Measurements from ENCODE around the gene SPRYD7.
"Not testable (repeated sequence)": the region's sequence is repeated elsewhere in the genome, so short reads cannot be mapped to it uniquely, and the experiment has no call there.

Gene SPRYD7, protein sequence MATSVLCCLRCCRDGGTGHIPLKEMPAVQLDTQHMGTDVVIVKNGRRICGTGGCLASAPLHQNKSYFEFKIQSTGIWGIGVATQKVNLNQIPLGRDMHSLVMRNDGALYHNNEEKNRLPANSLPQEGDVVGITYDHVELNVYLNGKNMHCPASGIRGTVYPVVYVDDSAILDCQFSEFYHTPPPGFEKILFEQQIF

DNA sequence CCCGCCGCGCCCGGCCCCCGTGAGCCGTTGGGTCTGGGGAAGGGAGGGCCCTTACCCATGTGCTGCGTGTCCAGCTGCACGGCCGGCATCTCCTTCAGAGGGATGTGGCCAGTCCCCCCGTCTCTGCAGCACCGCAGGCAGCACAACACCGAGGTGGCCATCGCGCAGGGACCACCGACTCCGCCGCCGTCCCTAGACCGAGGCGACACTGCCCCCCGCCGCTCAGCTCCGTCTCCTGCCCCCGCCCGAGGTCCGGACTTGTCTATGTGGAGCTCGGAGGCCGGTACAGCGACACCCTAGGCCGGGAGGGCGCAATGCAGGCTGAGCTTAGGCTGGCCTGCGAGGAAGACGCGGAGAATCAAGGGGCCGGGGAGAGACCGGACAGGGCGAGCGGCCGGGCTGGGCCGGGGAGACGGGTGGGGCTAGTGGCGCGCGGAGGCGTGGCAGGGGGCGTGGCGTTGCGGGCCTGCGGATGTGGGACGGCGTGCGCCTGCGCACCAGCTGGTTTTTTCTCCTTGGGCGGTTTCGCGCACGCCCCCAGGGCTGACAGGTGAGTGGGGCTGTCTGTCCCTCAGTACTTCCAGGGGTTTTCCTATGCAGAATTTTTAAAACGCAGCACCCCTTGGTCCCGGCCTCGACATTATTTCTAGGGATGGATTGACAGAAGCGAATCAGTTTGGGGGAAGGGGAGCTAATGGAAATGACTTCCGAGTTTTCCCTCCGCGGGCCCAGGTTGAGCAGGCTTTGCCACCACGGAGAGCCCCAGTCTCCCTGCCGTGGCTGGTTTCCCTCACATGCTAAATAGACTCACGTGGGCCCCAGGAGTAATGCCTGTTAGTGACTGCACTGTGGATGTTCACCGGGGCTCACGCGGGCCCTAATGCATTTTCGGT lies at the start of gene SPRYD7:
SPRYD7 (minus strand) TSS at position 266 of the 893 bp plus-strand sequence; CDS start at position 161, 105 bp downstream.
- peak; percentile 99 for DNase-seq (ENCODE audit: low spot score)

DNA sequence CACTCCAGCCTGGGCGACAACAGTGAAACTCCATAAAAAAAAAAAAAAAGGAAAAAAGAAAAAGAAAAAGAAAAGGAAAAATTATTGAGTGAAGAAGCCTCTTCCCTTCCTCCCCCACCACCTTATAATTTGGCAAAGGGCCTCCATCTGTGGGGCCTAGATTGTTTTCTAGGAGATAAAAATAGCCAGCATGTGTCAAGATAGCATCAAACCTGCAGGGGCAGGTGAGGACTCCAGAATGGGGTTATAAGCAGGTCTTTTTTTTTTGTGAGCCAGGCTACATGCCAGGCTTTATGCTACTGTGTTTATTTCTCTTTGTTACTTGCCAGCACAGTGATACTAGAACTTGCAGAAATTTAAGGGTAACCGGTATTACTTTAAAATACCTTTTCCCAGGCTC lies 49.0 kb upstream of the SPRYD7 start:
- no peak for DNase-seq (ENCODE audit: low spot score)

DNA sequence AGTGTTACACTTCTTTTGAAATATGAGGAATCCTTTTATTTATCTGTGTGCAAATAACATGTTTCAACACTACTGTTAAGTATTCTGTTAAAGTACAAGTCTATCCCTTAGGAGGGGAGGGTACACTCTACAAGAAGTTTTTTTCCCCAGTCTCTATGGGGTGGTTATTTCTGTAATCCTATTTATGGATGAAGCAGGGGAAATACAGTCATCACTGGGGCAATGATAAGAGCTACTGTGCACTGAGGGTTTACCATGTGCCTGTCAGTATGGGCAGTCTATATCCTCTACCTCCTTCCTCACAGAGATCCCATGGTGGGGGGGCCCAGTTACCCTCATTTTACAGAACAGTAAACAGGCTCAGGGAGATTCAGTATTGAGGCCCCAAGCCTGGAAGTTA lies 44.1 kb upstream of the SPRYD7 start:
- no peak for DNase-seq (ENCODE audit: low spot score)

DNA sequence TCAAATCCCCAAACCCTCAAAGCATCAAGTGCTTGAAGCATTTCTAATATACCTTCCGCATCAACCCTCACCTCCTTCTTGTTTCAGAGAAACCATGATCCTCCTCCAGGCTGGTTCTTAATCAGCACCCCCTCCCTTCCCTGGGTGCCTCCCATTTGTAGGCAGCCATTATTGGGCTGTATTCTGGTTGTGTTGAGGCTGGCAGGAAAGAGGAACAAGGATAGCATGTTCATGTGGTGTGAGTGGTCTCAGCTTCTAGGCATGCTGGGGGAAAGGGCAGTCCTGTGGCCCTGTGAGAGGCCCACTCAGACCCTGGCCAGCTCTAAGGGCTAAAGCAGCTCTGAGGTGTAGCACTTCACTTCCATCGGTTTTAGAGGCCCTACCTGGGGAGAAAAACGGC lies 41.9 kb upstream of the SPRYD7 start:
- DNase-seq (ENCODE audit: low spot score), result no peak

DNA sequence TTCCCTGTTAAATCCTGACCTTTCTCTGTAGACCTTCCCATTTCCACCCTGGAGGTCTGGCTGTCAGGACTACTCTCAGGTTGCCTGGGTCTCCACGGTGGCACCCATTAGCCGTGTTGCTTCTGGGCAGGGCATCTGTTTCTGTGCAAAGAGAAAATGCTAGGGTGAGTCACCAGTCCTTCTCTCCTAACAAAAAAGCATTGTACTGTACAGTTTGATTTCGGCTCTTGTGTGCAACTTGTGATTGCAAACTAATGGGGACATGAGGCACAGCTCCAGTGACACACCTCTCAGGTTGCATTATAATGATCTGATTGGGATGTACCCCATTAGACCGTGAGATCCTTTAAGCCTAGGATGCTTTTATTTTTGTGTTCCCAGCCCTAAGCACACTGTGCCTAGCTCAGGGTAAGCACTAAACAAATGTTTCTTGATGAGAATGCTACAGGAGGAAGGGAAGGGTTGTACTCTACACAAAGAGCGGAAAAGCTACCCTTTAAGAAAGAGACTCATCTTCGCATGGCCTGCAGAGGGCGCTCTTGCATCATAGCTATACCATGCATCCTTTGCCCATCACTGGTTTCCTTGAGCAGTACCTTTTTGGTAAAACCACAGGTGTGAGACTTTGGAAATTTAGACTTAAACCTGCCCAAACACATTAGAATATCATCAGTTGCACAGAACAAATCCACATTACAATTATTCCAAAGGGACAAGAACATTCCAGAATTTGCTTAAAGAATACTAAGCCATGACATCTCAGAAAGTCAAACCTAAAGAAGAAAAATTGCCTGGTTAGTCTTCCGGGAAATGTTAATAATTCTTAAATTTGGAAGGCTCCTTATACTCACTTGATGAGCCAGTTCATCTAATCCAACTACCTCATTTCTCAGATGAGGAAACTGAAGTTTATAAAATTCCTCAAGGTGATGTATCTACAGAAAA lies 40.4 kb upstream of the SPRYD7 start:
- peak; percentile 73 for DNase-seq (ENCODE audit: low spot score)

DNA sequence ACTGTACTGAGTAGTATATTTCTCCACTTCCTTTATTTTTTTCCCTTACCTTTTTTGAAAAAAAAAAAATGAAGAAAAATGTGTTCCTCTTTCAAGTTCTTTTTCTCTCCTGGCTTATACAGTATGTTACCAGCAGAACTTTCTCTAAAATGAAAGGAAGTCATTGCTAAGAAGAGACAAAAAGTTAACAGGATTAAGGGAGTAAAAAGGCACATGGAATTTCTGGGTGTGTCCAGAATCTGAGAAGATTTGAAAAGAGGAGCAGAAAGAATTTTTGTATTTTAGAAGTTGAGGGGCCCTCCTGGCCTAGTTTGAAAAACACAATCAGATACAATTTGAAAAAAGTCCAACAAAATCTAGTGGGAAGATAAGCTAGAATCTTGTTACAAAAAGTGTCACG lies 39.7 kb upstream of the SPRYD7 start:
- no peak for DNase-seq (ENCODE audit: low spot score)

DNA sequence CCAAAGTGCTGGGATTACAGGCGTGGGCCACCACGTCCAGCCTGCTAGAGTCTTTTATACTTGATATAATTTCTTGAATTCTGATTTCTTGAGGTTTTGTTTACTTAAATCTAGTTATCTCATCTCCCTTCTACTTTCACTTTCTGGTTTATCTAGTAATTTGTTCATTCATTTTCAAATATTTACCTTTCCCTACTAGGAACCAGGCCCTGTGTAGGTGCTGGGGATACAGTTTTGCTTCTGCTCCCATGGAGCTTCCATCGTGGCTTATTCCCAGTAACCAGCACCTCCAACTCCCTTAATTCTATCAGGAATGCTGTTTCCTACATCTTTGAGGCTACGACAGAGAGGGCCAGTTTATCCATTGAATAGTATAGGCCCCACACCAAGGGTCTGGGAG lies 36.6 kb upstream of the SPRYD7 start:
- DNase-seq (ENCODE audit: low spot score), result no peak

DNA sequence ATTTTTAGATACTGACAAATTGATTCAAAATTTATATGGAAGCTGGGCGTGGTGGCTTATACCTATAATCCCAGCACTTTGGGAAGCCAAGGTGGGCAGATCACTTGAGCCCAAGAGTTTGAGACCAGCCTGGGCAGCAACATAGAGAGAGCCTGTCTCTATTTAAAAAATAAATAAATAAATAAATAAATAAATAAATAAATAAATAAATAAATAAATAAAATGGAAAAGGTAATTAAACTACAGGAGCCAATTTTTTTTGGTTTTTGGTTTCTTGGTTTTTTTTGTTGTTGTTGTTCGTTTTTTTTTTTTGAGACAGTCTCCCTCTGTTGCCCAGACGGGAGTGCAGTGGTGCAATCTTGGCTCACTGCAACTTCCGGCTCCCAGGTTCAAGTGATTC lies 31.3 kb upstream of the SPRYD7 start:
- DNase-seq (ENCODE audit: low spot score), result no peak

DNA sequence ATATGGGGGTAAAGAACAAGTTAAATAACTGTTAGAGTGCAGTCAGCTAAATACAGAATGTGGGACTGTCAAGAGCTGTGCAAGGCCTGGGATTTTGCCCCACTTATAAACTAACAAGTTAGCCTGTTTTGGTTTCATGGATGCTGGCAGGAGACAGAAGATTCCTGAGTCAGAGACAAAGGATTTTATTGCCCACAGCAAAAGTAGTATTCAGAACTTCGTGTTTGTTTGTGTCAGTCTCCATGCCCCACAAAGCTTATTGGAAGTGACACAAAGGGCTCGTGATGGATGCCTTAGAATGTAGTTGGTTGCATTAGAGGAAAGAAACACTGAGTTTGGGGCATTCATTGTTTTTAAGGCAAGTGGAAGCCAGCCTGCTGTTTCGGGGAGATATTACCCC lies 22.2 kb upstream of the SPRYD7 start:
- DNase-seq (ENCODE audit: low spot score), result no peak

DNA sequence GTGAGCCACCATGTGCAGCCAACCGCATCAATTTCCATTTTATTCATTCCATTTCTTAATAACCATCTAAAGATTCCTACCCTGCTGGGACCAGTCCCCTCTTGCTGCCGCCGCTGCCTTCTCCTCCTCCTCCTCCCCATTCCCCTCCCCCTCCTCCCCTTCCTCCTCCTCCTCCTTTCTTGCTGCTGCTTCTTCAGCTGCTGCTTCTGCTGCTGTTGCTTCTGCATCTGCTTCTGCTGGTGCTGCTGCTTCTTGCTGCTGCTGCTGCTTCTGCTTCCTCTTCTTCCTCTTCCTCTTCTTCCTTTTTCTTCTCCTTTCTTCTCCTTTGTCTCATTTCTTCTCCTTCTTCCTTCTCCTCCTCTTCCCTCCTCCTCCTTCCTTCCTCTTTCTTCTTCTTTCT lies 20.0 kb upstream of the SPRYD7 start:
- no peak for DNase-seq (ENCODE audit: low spot score)

DNA sequence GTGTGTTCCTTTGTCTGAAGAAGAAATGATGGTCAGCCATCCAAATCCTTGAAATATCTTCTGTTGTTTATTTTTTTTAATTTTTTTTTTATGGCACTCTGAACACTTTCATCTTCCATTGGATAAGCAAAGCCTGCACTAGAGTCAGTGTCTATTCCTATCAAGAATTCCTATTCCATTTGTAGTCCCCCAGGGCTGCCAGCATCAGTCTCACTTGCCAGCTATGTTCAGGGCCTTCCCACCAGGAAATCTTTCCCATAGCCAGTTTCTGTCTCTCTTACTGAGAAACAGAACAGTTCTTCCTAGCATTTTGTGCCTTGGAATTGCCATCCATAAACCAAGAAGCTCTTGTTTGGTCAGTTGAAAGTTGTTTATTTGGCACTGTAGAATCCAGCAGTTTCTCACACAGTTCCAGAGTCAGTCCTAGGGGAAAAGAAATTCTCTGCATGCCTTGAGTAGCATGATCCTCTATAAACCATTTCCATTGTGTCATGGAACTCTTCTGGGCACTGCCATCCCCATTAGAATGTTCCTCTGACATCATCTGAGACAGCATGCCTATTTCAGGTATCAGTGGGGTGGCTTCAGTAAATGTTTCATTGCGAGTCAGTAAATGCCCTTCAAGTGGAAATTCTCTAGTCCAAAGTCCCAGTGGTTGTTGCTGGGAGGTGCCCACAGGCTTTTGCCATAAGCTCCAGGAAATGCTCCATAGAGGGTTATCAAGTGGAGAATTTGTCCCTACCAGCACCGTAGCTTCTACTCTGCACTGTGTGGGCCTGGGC lies 18.7 kb upstream of the SPRYD7 start:
- peak; percentile 44 for DNase-seq (ENCODE audit: low spot score)

DNA sequence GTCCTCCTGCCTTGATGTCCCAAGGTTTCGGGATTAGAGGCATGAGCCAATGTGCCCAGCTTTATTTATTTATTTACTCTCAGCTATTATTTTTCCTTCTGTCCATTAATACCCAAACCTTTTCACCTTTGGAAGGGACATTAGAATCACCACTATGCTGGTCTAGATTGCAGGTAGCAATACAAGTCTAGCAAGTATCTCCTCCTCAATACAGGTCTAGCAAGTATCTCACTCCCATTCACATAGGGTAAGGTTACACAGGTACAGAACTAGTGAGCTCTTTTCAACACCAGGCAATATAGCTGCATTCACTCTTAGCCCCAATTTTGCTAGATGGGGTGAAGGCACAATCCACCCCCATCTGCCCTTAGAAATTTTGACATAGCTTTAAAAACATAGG lies 17.4 kb upstream of the SPRYD7 start:
- DNase-seq (ENCODE audit: low spot score), result no peak

DNA sequence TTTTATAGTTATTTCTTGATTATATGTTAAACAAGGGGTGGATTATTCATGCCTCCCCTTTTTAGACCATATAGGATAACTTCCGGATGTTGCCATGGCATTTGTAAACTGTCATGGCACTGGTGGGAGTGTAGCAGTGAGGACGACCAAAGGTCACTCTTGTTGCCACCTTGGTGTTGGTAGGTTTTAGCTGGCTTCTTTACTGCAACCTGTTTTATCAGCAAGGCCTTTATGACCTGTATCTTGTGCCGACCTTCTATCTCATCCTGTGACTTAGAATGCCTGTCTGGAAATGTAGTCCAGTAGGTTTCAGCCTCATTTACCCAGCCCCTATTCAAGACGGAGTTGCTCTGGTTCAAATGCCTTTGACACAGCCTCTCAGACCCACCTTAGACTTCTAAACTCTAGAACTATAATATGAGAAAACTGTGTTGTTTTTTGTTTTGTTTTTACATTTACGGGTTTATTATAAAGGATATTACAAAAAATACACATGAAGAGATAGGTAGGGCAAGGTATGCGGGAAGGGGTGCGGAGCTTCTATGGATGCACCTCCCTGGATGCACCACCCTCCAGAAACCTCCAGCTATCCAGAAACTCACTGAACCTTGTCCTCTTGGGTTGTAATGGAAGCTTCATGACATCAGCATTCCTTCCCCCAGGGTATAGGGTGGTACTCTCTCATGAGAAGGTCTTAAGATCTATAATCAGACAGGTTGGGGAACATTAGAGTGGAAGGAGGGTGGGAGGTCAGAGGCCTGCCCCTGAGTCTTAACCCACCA lies 15.8 kb upstream of the SPRYD7 start:
- DNase-seq (ENCODE audit: low spot score), result no peak

DNA sequence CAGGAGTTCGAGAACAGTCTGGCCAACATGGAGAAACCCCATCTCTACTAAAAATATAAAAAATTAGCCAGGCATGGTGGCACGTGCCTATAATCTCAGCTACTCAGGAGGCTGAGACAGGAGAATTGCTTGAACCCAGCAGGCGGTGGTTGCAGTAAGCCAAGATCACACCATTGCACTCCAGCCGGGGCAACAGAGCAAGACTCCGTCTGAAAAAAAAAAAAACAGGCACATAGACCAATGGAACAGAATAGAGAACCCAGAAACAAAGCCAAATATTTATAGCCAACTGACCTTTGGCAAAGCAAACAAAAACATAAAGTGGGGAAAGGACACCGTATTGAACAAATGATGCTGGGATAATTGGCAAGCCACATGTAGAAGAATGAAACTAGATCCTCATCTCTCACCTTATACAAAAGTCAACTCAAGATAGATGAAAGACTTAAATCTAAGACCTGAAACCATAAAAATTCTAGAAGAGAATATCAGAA lies 12.7 kb upstream of the SPRYD7 start:
- not testable (repeated sequence) for DNase-seq (ENCODE audit: low spot score)

DNA sequence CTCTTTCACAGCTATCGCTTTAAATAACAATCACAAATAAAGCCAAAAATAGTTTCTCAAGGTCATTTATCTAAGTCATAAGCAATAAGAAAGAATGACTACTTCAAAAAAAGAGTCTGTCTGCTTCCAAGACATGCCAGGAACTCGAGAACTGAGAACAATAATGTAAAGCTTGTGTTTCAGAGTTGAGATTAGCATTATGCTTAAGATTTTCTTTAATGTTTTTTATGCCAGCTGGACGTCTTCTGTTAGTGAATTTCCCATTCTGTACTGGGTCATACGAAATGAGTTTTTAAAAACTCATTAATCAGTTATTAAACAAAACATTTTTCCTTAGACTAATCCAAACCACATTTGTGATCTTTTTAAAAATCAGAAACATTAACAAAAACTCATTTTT lies 3.2 kb upstream of the SPRYD7 start:
- DNase-seq (ENCODE audit: low spot score), result no peak

DNA sequence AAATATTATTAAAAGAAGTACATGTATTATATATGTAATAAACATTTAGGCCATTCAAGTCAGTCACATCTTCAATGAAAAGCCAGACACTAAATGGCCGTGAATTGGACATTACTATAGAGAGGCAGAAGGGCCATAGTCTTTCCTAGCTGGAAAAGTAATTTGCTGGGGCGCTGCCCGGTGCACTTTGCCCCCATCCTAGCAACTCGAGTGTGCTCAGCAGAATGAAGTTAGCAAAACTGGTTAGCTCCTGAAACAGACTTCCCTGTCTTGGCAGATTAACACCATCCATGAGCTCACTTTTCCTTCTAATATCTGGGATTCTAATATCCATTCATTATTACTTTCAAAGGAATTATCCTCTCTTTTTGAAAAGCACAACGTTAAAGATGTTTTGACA lies 2.8 kb upstream of the SPRYD7 start:
- no peak for DNase-seq (ENCODE audit: low spot score)

DNA sequence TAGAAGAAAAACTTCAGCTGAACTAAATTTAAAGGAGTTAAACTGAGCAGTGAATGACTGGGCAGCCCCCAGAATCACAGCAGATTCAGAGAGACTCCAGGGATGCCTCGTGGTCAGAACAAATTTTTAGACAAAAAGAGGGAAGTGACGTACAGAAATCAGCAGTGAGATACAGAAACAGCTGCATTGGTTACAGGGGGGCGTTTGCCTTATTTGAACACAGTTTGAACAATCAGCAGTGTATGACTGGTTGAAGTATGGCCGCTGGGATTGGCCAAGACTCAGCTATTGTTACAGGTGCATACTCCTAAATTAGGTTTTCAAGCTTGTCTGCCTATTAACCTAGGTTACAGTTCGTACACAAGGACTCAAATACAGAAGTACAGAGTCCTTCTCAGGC lies 2.2 kb upstream of the SPRYD7 start:
- no peak for DNase-seq (ENCODE audit: low spot score)

DNA sequence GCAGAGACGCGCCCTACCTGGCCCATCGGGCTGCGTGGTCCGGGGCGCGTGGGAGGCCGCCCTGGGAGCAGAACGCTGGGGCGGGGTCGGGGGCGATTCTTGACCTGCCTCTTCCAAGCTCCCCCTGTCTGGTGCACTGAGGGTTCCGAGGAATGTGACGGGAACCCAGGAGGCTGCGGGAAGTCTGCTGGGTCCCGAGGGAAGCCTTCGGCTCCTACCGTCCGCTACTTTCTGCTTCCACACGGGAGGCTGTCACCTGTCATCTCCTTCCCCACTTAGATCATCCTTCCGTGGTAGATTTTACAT lies 781 bp upstream of the SPRYD7 start:
- peak; percentile 8 for DNase-seq (ENCODE audit: low spot score)

DNA sequence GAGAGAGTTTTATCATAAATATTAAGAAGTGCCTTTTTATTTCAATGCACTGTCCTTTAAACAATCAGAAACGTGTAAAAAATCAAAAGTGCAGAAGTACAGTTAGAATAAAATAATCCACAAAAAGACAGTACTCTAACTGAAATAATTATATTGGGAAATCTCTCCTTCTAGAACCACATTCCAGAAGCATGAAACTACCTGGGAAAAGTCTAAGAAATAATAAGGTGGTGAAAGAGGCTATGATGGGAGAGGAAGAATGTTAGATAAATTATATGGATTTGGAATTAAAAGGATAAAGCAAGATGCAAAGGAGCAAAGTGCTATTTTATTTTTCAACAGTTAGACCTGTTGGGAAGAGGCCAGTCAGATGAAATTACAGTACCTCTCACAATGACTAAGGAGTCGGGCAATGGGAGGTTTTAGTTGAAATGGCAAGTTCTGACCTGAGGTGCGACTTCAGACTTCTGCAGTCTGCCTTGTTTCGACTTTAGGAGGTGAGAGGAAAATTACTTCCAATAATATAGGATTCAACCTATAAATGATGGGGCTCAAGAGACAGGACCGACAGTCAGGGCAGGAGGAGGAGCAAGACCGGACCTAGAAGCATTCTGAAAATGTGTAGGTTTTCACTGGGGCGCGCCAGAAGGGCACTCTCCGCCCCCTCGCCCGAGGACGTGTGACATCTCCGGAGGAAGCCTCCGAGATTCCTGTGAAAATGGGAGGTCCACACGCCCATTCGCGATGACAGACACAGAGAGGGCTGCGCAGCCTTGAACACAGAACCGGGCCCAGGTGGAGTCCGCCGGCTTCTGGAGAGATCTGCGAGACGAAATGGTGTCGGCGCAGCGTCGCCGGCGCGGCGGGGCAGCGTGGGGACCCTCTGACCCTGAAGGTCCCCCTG lies 717 bp downstream of the SPRYD7 start:
- DNase-seq (ENCODE audit: low spot score), result peak; percentile 68

DNA sequence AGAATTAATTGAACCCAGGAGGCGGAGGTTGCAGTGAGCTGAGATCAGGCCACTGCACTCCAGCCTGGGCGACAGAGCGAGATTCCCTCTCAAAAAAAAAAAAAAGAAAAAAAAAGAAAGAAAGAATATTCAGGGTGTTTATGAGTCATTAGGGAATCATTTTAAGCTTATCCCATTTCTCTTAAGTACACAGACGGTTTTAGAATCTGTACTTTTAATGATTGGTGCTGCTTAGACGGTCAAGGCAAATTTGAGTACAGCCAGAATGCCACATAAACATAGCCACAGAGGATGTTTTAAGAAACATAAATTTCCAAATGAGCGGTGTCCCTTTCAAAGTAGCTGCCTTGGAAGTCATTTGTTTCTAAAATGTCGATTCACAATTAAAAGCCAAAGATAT lies 2.6 kb downstream of the SPRYD7 start:
- no peak for DNase-seq (ENCODE audit: low spot score)

Data from kidney tubule cell (primary cell).